ENCODE data around the gene PHKA2.
A peak's percentile ranks its signal among the peaks of the same experiment; 100 is the strongest.

Gene PHKA2

DNA sequence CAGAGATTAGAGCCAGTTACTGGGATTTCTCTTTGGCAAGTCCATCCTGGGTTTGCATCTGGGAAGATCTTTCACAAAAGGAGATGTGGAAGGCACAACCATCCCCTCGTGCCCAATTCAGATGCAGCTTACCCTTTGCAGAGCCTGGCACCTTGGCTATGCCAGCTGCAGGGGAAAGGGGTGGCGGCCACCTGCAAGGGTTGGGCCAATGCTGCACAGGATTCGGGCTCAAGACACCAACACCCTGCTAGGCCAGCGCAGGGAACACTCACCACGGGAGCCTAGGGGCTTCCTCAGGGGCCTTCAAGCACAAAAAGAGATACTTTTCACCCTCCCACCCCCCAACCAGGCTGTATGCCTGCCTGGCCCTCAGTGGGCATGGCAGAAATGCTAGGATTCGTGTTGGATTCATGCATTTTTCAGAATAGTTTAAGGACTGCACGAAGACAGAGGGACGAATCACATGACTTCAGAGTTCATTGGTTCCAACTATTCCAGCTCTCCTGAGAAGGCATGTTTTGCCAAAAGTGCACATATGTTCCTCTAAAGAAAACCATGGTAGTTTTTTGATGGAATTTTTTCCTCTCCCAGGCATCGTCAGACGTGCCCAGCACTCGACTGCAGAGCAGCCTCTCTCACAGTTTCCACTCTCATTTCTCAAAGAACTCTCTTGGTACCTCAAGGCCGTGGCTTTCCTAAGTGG lies 94.4 kb downstream of the PHKA2 start:
- DNase-seq, result peak in 1 of 14 donors; percentile 19

- DNase-seq, result no peak
Measured at GRCh38 chrX:18888281-18888680, 95.6 kb downstream of the PHKA2 start.

- DNase-seq, result no peak
Measured at GRCh38 chrX:18887825-18888212, 96.1 kb downstream of the PHKA2 start.

DNA sequence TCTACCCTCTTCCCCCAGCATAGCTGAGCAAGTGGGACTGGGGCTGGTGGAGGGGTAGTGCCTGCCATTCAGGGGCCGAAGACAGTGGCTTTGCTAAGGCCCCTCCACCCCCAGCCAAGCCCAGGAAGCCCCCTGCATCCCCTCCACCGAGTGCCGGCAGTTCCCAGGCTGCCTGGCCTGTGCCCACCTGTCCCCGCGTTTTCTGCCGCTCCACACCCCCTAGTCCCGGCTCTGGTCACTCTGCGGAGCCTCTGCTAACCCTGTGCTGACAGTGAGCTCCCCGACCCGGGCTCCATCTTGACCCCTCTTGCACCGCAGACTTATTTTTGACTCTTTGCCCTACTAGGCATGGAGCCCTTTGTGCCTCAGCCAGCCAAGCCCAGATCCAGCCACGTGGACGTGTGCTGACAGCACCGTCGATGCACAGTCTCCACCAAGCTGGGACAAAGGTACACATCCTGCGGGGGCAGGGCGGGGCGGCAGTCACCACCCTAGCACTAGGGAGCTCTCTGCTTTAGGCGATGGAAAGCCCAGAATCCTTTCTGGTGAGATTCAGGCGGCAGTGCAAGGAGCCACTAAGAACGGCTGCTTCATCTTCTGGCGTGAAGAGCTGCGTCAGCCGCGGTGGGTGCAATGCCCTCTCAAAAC lies 96.6 kb downstream of the PHKA2 start:
- peak in 1 of 14 donors; percentile 5 for DNase-seq

DNA sequence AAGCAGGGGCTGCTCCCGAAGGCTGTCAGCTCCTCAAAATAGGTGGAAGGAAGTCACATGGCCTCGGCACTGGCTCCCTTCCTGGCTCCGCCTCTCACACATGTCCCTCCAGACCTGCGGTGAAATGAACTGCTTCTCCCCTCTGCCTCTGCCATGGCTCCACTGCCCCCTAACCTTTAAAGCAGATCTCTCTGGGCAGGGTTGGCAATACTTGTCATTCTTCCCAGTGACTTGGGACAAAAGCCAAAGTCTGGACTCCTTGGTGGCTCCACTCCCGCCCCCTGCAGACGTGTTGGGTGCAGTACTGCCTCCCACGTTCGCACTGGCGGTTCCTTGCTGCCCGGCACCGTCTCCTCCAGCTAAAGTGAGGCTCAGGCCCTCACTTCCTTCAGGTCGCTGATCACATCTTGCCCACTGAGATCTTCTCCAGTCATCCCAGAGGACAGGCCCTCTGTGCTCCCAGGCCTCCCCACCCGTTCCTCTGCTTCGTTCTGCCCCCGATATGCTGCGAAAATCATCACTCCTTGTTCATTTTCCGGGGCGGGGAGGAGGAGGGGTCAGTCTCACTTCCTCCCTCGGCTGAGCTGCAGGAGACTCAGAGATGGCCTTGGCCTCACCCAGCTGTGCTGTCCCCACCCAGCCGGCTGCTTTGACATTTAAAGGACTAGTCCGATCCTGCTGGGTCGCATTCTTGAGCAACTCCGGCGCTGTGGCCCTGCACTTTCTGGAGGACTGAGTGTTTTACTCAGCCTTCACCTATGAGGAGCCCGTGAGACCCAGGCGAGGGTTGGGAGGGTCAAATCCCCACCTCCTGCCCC lies 97.4 kb downstream of the PHKA2 start:
- DNase-seq, result peak in 13 of 14 donors; percentile 5 to 78 (median 57)

DNA sequence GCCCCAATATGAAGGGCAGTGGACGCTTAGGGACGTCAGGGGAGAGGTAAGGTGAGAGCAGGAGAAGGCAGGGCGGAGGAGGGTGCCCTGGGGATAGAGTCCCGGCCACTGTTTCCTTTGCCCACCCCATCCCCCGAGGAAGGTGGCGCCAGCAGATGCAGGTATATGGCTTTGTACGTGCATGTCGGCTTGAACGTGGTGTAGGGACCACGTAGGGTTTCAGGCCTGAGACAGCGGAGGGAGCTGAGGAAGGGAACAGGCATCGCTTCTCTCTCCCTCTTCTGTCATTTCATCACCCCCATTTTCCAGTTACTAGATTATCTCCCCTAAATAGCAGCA lies 97.9 kb downstream of the PHKA2 start:
- DNase-seq, result no peak

DNA sequence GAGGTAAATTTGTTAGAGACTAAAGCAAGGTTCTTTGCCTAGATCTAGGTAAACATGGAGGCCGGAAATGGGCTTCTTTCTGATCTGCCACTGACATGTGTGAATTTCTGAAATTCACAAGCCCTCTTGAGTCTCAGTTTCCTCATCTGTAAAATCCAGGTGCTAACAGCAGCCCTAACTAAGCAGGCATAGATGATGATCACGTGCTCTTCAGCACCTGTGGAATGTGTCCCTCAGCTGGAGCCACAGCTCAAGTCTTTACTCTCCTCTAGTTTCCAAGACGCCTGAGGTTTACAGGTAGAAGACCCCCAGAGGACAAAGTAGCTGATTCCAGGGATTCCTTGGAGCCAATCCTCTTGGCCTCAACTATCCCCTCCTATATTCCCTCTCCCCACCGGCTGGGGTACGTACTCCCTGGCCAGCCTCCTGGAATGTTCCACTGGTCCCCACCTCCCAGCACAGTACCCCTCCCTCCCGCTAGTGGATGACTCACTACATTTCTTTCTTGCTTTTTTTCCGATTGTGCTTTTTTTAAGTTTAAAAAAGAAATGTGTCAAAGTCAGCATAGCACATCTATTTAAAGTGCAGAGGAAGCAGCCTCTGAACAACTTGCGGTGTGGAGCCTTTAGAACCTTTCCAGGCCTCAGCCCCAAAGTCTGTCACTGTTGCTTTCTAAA lies 98.4 kb downstream of the PHKA2 start:
- peak in 1 of 14 donors; percentile 2 for DNase-seq

DNA sequence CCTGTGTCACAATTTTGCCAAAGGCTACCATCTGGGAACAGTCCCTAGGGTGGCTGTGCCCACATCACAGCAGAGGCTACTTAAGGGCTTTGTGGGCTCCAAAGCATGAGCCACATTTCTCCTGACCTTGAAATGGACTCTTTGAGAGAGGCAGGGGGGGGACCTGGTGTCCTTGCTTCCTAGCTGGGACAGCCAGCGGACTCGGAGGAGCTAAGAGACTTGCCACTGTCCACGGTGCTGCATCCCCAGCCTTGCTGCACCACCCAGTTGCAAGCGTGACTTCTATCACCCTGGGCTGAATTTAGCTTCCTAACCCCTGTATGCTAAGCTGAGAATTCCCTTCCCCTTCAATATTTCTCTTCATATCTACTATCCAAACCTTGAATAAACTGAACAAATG lies 99.0 kb downstream of the PHKA2 start:
- no peak for DNase-seq

DNA sequence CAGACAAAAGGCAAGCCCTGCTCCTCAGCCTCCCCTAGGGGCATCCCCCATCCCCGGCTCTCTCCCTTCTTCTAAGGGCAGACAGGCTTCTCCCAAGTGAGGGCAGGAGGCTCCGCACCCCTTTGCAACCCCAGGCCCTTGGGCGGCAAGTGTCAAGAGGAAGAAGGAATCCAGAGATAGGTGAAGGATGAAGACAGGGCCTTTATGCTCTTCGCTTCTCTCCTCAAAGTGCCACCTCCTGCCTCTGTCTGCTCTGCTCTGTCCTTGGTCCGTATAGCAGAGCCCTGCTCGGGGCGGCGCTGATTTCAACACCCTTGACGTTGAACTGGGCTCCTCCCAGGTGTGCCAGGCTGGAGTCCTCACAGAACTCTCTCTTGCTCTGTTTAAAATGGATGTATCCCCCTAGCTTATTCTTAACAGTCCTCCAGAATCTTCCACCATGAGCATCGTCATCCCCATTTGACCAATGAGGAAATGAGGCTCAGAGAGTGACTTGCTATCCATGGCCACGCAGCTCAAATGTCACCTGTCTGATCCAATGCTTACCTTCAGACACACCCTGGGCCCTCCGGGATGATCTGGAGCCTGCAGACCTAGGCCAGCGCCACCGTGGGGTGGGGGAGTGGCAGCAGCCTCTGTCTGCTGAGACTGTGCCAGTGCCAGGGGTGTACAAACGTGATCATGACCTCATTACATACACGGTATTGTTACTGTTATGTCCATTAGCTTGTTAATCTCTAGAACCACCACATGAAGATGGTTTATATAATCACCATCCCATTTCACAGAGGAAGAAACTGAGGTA lies 99.8 kb downstream of the PHKA2 start:
- DNase-seq, result no peak

DNA sequence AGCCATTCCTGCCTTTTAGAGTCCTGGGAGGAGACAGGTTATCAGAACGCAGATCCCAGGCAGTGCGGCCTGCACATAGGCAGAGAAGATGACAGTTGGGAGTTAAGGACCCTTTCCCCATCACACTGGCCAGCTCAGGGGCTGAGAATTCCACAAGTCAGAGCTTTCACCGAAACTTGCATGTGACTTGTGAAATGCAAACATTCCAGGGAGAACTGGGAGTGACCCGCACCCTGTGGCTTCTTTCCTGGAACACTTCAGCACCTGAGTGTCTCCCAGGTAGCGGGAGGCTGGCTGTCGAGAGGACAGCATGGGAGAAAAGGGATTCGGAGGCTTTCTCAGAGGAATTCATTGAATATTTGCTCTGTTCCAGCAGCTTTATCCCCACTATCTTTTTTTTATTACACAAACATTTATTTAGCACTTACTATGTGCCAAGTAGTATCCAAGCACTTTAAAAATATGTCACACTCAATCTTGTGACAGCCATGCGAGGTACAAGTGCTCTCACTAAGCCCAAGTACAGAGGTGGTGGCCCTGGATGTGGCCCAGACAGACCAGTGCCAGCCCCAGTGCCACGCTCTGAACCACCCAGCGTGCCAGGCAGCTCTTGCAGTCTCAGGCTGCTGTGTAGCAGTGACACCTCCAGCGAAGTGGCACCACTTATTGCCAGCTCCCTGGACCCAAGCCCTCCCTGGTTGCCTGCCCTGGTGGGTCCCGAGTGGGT lies 100.5 kb downstream of the PHKA2 start:
- DNase-seq, result no peak

DNA sequence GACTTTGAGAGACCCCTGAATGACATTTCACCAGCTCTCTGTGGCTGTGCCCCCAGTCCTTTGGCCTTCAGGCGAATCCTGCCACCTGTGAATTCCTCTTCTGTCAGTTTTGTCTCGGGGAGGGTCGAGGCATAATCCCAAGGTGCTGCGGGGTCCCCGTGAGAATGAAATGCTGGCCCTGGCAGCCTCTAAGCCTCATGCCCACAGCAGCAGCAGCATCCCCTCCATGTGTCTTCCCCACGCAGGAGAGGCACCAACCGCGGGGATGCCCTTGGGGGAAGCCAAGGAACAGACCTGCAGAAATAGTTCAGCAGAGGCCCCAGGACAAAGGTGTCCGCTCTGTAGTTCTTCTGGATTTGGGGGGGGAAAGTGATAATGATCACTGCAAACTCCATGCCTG lies 104.8 kb downstream of the PHKA2 start:
- no peak for DNase-seq

DNA sequence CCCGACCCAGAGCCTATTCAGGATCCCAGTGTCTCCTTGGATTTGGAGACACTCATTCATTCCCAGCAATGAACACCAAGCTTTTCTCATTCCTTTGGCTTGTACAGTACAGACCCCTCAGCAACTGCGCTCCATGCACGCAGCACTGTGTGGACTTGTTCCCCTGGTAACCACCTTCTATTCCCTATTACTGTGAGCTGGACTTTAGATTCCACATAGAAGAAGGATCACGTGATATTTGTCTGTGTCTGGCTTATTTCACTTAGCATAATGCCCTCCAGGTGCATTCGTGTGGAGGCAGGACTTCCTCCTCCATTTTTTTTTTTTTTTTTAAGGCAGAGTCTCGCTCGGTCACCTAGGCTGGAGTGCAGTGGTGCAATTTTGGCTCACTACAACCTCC lies 106.4 kb downstream of the PHKA2 start:
- no peak for DNase-seq

DNA sequence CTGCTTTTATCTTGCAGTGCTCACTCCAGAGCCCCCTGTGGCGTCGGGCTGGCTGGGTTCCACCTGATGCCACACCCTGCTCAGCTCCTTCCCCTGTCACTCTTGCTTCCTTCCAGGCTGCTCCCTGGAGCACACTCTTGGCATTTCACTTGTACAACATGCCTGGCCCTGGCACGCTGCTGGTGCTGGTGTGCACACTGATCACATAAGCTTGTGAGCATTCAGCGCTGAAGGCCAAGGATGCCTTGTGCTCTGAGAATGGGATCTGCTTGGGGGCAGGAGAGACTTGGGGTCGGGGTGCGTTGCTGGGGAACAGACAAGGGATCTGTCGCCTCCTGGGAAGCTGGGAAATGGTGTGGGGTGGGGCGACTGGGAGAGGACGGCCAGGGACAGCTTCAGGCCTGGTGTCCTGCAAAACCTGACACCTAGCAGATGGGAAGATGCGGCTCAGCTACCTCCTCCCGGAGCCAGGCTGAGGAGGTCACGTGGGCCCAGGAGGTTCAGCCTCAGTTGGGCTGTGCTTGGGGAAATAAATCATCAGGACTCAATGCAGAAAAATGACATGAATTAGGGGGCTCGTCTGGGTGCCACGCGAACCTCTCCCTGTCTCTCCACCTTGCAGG lies 108.5 kb downstream of the PHKA2 start:
- peak in 1 of 14 donors; percentile 67 for DNase-seq

DNA sequence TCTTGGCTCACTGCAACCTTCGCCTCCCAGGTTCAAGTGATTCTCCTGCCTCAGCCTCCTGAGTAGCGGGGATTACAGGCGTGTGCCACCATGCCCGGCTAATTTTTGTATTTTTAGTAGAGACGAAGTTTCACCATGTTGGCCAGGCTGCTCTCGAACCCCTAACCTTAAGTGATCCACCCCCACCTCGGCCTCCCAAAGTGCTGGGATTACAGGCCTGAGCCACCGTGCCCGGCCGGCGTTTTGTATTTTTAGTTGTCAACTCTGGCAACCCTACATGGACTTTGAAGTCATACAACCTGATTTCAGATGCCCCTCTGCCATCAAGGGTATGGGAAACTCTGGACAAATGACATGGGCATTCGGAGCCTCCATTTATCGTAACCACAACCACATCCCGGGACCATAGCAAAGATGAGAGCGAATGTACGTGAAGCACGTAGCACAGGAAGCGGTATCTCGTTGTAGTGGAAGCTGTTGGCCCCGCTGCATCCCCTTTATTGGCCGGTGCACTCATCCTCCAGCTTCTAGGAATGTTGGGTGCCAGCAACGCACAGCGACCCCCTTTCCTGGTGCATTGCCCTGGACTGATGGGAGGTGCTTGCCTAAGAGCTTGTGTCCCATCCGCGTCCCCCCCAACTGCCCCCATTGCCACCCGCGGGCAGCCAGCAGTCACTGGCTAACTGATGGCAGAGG lies 109.2 kb downstream of the PHKA2 start:
- no peak for DNase-seq

- DNase-seq, result no peak
Measured at GRCh38 chrX:18873836-18874235, 110.1 kb downstream of the PHKA2 start.

GRCh38 chrX:18873189-18873791 lies 110.6 kb downstream of the PHKA2 start:
- DNase-seq, result peak in 1 of 14 donors; percentile 15

DNA sequence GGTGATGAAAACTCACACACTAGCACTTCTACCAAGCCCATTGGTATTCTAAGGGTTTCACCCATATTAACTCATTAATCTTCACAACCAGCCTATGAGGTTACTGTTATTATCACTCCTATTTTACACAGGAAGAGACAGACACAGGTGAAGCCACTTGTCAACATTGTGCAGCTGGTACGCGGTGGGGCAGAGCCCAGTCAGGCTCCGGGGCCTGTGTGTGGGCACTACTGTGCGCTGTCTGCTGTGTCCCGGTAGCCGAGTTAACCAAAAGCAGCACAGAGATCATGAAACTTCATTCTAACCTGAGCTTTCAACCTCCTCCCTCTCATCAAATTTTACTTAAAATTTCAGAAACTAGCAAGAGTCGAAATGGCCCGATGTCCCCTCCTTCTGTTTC lies 111.3 kb downstream of the PHKA2 start:
- no peak for DNase-seq

DNA sequence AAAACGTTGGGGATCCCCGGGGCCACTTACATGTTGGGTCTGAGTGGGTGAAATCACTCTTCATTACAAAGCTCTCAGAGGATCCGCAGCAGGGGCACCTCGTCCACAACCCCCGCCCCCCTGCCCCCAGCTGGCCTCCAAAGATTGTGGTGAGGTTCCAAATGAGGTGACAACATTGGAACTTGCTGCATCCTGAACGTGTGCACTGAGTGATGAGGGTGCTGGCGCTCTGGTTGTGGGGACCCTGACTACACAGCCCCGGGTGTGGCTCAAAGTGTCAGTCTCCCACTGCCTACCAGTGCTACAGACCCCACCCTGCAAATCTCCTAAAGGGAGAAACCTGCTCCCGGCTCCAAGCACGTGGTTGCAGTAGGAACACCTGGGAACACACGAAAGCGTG lies 111.9 kb downstream of the PHKA2 start:
- DNase-seq, result no peak

DNA sequence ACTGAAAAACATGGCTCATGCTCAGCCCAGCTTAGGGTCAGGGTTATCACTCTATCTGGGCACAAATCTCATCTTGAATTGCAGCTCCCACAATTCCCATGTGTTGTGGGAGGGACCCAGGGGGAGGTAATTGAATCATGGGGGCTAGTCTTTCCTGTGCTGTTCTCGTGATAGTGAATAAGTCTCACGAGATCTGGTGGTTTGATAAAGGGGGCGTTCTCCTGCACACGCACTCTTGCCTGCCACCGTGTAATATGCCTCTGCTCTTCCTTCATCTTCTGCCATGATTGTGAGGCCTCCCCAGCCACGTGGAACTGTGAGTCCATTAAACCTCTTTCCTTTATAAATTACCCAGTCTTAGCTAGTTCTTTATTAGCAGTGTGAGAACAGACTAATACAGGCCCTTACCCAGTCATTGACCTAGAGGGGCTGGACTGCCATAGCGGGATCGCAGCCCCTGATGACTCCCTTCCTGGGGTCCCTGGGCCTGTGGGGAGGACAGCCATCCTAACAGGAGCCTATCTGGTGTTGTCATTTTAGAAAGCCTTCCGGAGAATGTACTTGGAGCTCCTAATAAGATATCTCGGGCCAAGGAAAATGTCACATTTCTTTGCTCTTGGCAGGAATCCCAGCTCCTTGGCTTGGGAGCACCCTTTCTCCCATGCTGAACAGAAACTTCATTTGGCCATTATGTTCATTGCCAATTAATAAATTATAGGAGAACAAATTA lies 112.6 kb downstream of the PHKA2 start:
- DNase-seq, result no peak
